Stomach smooth muscle (tissue), 2 donors: ENCODE data around the gene GRID2.

ENCODE experiments used
- H3K27ac ChIP-seq: one replicate; pipeline ENCODE4 v1.7.0; 2013; ENCODE audit warnings: mild to moderate bottlenecking, low read length, inconsistent platforms
- H3K27me3 ChIP-seq, 2 donors: one replicate each; pipeline ENCODE4 v1.7.0; 2013; ENCODE audit warnings: low read length in 2 of 2; ENCODE audit not compliant: insufficient read depth in 2 of 2, control insufficient read depth in 1 of 2
- H3K36me3 ChIP-seq, 2 donors: one replicate each; pipeline ENCODE4 v1.7.0; 2013; ENCODE audit warnings: low read length in 2 of 2; ENCODE audit not compliant: control insufficient read depth in 2 of 2, insufficient read depth in 2 of 2
- H3K4me1 ChIP-seq: one replicate; pipeline ENCODE4 v1.7.0; 2013; ENCODE audit warnings: low read length; ENCODE audit not compliant: control insufficient read depth, insufficient read depth
- H3K4me3 ChIP-seq, 2 donors: one replicate each; pipeline ENCODE4 v1.7.0; 2013; ENCODE audit warnings: low read length in 2 of 2
- H3K9ac ChIP-seq, 2 donors: one replicate each; pipeline ENCODE4 v1.7.0; 2013; ENCODE audit warnings: low read length in 2 of 2, mild to moderate bottlenecking in 1 of 2
- H3K9me3 ChIP-seq, 2 donors: one replicate each; pipeline ENCODE4 v1.7.0; 2013; ENCODE audit warnings: low read length in 2 of 2; ENCODE audit not compliant: control insufficient read depth in 2 of 2
- donor health status: healthy.
- donor health status: Pancreatic carcinoma.

The GRID2 gene

GRCh38 chr4:92812652-92813051, 508.9 kb downstream of the GRID2 start:
- Histone ChIP-seq H3K4me1 (no peaks in the 10 kb centered on the region), H3K27me3 (no peaks in the 10 kb centered on the region), H3K9me3 (no peaks in the 10 kb centered on the region), H3K27ac (no peak overlapping the region), H3K36me3 (no peaks in the 10 kb centered on the region), H3K9ac (no peak overlapping the region), H3K4me3 (no peak overlapping the region)

GRCh38 chr4:92814677-92815076, 510.9 kb downstream of the GRID2 start:
- no peaks in the 10 kb centered on the region for H3K36me3 ChIP-seq

GRCh38 chr4:92825256-92825655, 521.5 kb downstream of the GRID2 start:
- H3K27me3 ChIP-seq: no peaks in the 10 kb centered on the region
- H3K27ac ChIP-seq: no peak overlapping the region
- no peaks in the 10 kb centered on the region for H3K4me1 ChIP-seq
- no peaks in the 10 kb centered on the region for H3K36me3 ChIP-seq
- no peaks in the 10 kb centered on the region for H3K9me3 ChIP-seq
- no peak overlapping the region for H3K4me3 ChIP-seq
- no peak overlapping the region for H3K9ac ChIP-seq

More at GRCh38 chr4:92814677-92815076, 510.9 kb downstream of the GRID2 start:
- Histone ChIP-seq H3K27me3 (no peaks in the 10 kb centered on the region), H3K27ac (no peak overlapping the region), H3K9ac (no peak overlapping the region), H3K4me1 (no peaks in the 10 kb centered on the region), H3K4me3 (no peak overlapping the region), H3K9me3 (no peaks in the 10 kb centered on the region)

- no peaks in the 10 kb centered on the region for H3K36me3 ChIP-seq
- no peak overlapping the region for H3K9ac ChIP-seq
- no peaks in the 10 kb centered on the region for H3K9me3 ChIP-seq
- H3K4me1 ChIP-seq: no peaks in the 10 kb centered on the region
- no peak overlapping the region for H3K27ac ChIP-seq
- no peaks in the 10 kb centered on the region for H3K27me3 ChIP-seq
- no peak overlapping the region for H3K4me3 ChIP-seq
Measured at GRCh38 chr4:92825791-92826190, 522.0 kb downstream of the GRID2 start.

GRCh38 chr4:92830771-92831170, 527.0 kb downstream of the GRID2 start:
- Histone ChIP-seq H3K9me3 (no peaks in the 10 kb centered on the region), H3K36me3 (no peaks in the 10 kb centered on the region), H3K27ac (no peak overlapping the region), H3K4me3 (no peak overlapping the region), H3K27me3 (no peaks in the 10 kb centered on the region), H3K9ac (no peak overlapping the region), H3K4me1 (no peaks in the 10 kb centered on the region)

- H3K36me3 ChIP-seq: no peaks in the 10 kb centered on the region
- H3K9ac ChIP-seq: no peak overlapping the region
- no peaks in the 10 kb centered on the region for H3K4me1 ChIP-seq
- H3K4me3 ChIP-seq: no peak overlapping the region
- H3K27ac ChIP-seq: no peak overlapping the region
- H3K27me3 ChIP-seq: no peaks in the 10 kb centered on the region
- H3K9me3 ChIP-seq: no peaks in the 10 kb centered on the region
Measured at GRCh38 chr4:92840880-92841279, 537.1 kb downstream of the GRID2 start.

GRCh38 chr4:92843784-92844183, 540.0 kb downstream of the GRID2 start:
- no peaks in the 10 kb centered on the region for H3K36me3 ChIP-seq

GRCh38 chr4:92847026-92847425, 543.3 kb downstream of the GRID2 start:
- H3K4me1 ChIP-seq: no peaks in the 10 kb centered on the region
- no peaks in the 10 kb centered on the region for H3K9me3 ChIP-seq
- no peaks in the 10 kb centered on the region for H3K27me3 ChIP-seq
- no peak overlapping the region for H3K27ac ChIP-seq
- no peak overlapping the region for H3K4me3 ChIP-seq
- H3K36me3 ChIP-seq: no peaks in the 10 kb centered on the region
- H3K9ac ChIP-seq: no peak overlapping the region

More at GRCh38 chr4:92843784-92844183, 540.0 kb downstream of the GRID2 start:
- no peaks in the 10 kb centered on the region for H3K4me1 ChIP-seq
- H3K9ac ChIP-seq: no peak overlapping the region
- H3K27ac ChIP-seq: no peak overlapping the region
- no peak overlapping the region for H3K4me3 ChIP-seq
- H3K9me3 ChIP-seq: no peaks in the 10 kb centered on the region
- no peaks in the 10 kb centered on the region for H3K27me3 ChIP-seq

- no peak overlapping the region for H3K27ac ChIP-seq
- no peaks in the 10 kb centered on the region for H3K36me3 ChIP-seq
- no peaks in the 10 kb centered on the region for H3K9me3 ChIP-seq
- H3K9ac ChIP-seq: no peak overlapping the region
- H3K4me1 ChIP-seq: no peaks in the 10 kb centered on the region
- H3K27me3 ChIP-seq: no peaks in the 10 kb centered on the region
- H3K4me3 ChIP-seq: no peak overlapping the region
Measured at GRCh38 chr4:92862509-92862908, 558.7 kb downstream of the GRID2 start.

- Histone ChIP-seq H3K4me3 (no peak overlapping the region), H3K4me1 (no peaks in the 10 kb centered on the region)
Measured at GRCh38 chr4:92864096-92864495, 560.3 kb downstream of the GRID2 start.

GRCh38 chr4:92872604-92873003, 568.8 kb downstream of the GRID2 start:
- Histone ChIP-seq H3K36me3 (no peaks in the 10 kb centered on the region), H3K27ac (no peak overlapping the region), H3K4me1 (no peaks in the 10 kb centered on the region), H3K9ac (no peak overlapping the region), H3K27me3 (no peaks in the 10 kb centered on the region), H3K4me3 (no peak overlapping the region), H3K9me3 (no peaks in the 10 kb centered on the region)

More at GRCh38 chr4:92864096-92864495, 560.3 kb downstream of the GRID2 start:
- Histone ChIP-seq H3K9me3 (no peaks in the 10 kb centered on the region), H3K27me3 (no peaks in the 10 kb centered on the region), H3K36me3 (no peaks in the 10 kb centered on the region), H3K9ac (no peak overlapping the region), H3K27ac (no peak overlapping the region)
